HG02981 (cell line): ENCODE results near the gene KCNQ4.

ENCODE experiments used
- ATAC-seq: cut with Tn5 transposase; IDR thresholded peaks from one replicate; pipeline ENCODE4 v1.9.1; 2021; ENCODE audit warnings: mild to moderate bottlenecking, moderate library complexity; ENCODE audit not compliant: unreplicated experiment

Gene KCNQ4

DNA sequence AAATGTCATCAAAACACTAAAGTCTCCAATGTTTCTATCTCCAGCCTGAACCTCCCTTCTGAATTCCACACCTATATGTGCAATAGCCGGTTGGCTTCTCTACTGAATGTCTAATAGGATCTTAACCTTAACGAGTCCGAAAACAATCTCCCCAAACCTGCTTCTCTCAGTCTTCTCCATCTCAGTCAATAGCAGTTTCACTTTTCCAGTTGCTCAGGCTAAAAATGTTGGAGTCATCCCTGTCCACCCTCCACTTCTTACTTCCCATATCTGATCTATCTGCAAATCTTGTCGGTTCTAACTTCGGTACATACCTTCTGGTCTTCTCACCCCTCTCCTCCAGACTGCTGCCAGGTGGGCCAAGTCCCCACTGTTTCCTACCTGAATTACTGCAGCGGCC, 104.1 kb downstream of the KCNQ4 start:
- ATAC-seq = no peak
